GM21381 (cell line): ENCODE measurements around the gene SEMA4A.
A peak's percentile ranks its signal among the peaks of the same experiment; 100 is the strongest.
"Not testable (repeated sequence)": the region's sequence is repeated elsewhere in the genome, so short reads cannot be mapped to it uniquely, and the experiment has no call there.

Experiments
- ATAC-seq: cut with Tn5 transposase; IDR thresholded peaks from one replicate; pipeline ENCODE4 v1.9.1; 2021; ENCODE audit warnings: mild to moderate bottlenecking, moderate library complexity; ENCODE audit not compliant: unreplicated experiment

Gene SEMA4A

GRCh38 chr1:156190265-156190664, 36.9 kb downstream of the SEMA4A start:
- ATAC-seq: not testable (repeated sequence)

GRCh38 chr1:156191292-156191964, 38.0 kb downstream of the SEMA4A start:
- no peak for ATAC-seq

- ATAC-seq: no peak
These were observed 39.8 kb downstream of the SEMA4A start for GRCh38 chr1:156193208-156193487.

GRCh38 chr1:156193488-156194299, 40.3 kb downstream of the SEMA4A start, which contains the start of gene SLC25A44:
SLC25A44 (plus strand) TSS chr1:156194104; CDS start chr1:156199848, 5,744 bp downstream.
- peak; percentile 93 for ATAC-seq

- peak; percentile 3 for ATAC-seq
These were observed 40.9 kb downstream of the SEMA4A start for GRCh38 chr1:156194300-156194652.

GRCh38 chr1:156195853-156196252, 42.5 kb downstream of the SEMA4A start:
- no peak for ATAC-seq

- no peak for ATAC-seq
These were observed 43.1 kb downstream of the SEMA4A start for GRCh38 chr1:156196445-156196844.

GRCh38 chr1:156198831-156199349, 45.5 kb downstream of the SEMA4A start:
- ATAC-seq: no peak

- no peak for ATAC-seq
These were observed 46.7 kb downstream of the SEMA4A start for GRCh38 chr1:156200044-156200443.

- no peak for ATAC-seq
These were observed 49.9 kb downstream of the SEMA4A start for GRCh38 chr1:156203331-156203730.

- no peak for ATAC-seq
These were observed 51.3 kb downstream of the SEMA4A start for GRCh38 chr1:156204686-156205085.

GRCh38 chr1:156211243-156211642, 57.9 kb downstream of the SEMA4A start:
- ATAC-seq: no peak

- no peak for ATAC-seq
These were observed 58.7 kb downstream of the SEMA4A start for GRCh38 chr1:156212130-156212529.

- ATAC-seq: peak; percentile 84
These were observed 59.7 kb downstream of the SEMA4A start, which contains the start of gene PMF1 for GRCh38 chr1:156212833-156213643. PMF1 (plus strand) TSS chr1:156213007; CDS start chr1:156213016, 9 bp downstream.

GRCh38 chr1:156213644-156213966, 60.2 kb downstream of the SEMA4A start:
- ATAC-seq: no peak

GRCh38 chr1:156214024-156214748, 60.8 kb downstream of the SEMA4A start:
- ATAC-seq: no peak

GRCh38 chr1:156216361-156217086, 63.1 kb downstream of the SEMA4A start:
- ATAC-seq: not testable (repeated sequence)

- ATAC-seq: no peak
These were observed 64.5 kb downstream of the SEMA4A start for GRCh38 chr1:156217871-156218270.

GRCh38 chr1:156220226-156220625, 66.8 kb downstream of the SEMA4A start:
- no peak for ATAC-seq
